NCI-H748 (cell line): Measurements from ENCODE around the gene STX19.
"Not testable (repeated sequence)": the region's sequence is repeated elsewhere in the genome, so short reads cannot be mapped to it uniquely, and the experiment has no call there.

Experiments
- DNase-seq: peaks from one replicate; lab custom pipeline; 2025; ENCODE audit not compliant: unreplicated experiment; lab: John Stamatoyannopoulos, UW

Gene STX19

GRCh38 chr3:93979850-93980676 is 48.3 kb downstream of the STX19 start, which contains the start of gene ARL13B:
Gene ARL13B, plus strand, starts transcription at chr3:93980155. Its CDS starts 269 bp downstream, at chr3:93980424.
- DNase-seq = peak; percentile 98

- peak; percentile 78 for DNase-seq
These were observed 55.0 kb downstream of the STX19 start, which contains the start of gene PROS1 for GRCh38 chr3:93973131-93974126. Gene PROS1, minus strand, starts transcription at chr3:93973896. Its CDS starts 147 bp downstream, at chr3:93973749.

GRCh38 chr3:93969997-93970396 is 58.4 kb downstream of the STX19 start:
- no peak for DNase-seq

- DNase-seq = no peak
These were observed 59.0 kb downstream of the STX19 start for GRCh38 chr3:93969443-93969842.

GRCh38 chr3:93965106-93965505 is 63.3 kb downstream of the STX19 start:
- not testable (repeated sequence) for DNase-seq
